ENCODE data around the gene THRSP.
A peak's percentile ranks its signal among the peaks of the same experiment; 100 is the strongest.
"Not testable (repeated sequence)": the region's sequence is repeated elsewhere in the genome, so short reads cannot be mapped to it uniquely, and the experiment has no call there.

The THRSP gene

DNA sequence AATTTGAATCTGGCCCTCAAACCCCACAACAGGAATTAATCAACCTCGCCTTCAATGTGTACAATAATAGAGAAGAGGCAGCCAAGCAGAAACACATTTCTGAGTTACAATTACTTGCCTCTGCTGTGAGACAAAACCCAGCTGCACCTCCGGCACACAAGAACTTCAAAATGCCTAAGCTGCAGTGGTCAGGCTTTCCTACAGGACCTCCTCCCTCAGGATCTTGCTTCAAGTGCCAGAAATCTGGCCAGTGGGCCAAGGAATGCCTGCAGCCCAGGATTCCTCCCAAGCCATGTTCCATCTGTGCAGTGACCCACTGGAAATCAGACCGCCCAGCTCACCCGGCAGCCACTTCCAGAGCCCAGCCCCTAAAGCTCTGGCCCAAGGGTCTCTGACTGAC lies 19.4 kb downstream of the THRSP start:
- DNase-seq = no peak
- intact Hi-C loops (cut with DNase I) = no loop called here

DNA sequence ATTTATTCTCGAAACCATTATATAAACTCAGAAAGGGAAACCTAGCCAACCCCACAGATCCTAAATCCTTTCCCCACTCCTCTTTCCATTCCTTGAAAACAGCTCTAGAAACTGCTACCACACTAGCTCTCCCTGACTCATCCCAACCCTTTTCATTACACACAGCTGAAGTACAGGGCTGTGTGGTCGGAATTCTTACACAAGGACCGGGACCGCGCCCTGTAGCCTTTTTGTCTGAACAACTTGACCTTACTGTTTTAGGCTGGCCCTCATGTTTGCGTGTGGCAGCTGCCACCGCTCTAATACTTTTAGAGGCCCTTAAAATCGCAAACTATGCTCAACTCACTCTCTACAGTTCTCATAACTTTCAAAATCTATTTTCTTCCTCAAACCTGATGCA lies 20.8 kb downstream of the THRSP start:
- intact Hi-C loops (cut with DNase I); DNase-seq: not testable (repeated sequence)

DNA sequence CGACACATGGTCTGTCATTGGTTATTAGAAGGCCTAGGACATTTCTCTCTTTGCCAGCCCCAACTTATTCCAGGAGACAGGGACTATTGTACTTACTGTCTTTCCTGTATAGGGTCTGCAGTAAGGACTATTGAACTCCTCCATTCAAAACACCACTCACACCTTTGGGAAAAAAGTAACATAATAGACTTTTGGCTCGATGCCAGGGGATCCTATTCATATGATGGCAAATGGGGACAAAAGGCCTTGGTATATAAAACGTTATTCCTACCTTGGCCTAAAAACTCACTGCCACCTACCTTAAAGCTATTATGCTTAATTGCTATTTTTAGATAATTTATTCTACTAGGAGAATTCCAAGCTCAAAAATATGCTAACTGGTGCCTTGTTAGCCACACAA lies 22.3 kb downstream of the THRSP start:
- no peak for DNase-seq
- intact Hi-C loops (cut with DNase I) = no loop called here

DNA sequence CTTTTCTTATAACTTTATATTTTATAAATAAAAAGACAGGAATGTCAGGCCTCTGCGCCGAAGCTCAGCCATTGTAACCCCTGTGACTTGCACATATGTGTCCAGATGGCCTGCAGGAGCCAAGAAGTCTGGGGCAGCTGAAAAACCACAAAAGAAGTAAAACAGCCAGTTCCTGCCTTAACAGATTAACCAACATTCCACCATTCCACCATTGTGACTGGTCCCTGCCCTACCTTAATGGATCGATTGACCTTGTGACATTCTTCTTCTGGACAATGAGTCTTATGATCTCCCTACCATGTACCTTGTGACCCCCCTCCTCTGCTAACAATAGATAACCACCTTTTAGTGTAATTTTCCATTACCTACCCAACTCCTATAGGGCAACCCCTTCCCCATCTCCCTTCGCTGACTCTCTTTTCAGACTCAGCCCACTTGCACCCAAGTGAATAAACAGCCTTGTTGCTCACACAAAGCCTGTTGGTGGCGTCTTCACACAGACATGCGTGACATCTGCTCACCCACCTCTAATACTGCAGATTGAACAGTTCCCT lies 22.9 kb downstream of the THRSP start:
- DNase-seq; intact Hi-C loops (cut with DNase I): not testable (repeated sequence)

DNA sequence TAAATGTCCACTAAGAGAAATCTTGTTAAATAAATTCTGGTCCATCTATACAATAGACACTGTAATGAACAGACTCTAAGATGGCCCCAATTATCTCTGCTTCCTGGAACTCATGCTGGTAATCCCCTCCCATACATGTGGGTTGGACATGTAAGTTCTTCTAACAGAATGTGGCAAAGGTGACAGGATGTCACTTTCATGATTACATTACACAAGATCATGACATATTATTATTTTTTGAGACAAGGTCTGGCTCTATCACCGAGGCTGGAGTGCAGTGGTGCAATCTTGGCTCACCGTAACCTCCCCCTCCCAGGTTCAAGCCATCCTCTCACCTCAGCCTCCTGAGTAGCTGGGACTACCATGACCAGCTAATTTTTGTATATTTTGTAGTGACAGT lies 30.6 kb downstream of the THRSP start:
- no peak for DNase-seq
- intact Hi-C loops (cut with DNase I) = no loop called here

DNA sequence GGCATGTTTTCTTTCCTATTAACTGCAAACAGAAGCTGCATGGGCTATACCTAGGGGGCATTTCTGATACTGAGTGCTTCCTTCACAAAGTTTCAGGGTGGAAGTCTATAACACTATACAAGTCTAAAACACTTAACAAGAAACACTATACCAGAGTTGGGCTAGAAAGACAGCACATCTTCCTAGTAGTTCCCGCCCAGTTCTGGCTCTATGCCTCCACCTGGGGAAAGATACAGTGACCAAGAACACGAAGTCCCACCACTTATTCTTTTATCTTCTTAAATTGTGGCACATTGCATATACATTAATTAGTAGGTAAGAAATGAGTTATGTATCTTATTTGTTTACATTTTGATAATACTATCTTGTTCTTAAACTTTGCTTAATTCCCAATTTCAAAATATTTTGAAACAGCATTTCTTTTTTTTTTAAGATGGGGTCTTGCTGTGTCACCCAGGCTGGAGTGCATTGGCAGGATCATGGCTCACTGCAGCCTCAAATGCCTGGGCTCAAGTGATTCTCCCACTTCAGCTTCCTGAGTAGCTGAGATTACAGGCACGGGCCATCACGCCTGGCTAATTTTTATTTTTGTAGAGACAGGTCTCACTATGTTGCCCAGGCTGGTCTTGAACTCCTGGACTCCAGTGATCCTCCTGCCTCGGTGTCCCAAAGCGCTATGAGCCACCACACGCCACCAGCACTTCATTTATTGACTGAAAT lies 34.2 kb downstream of the THRSP start:
- intact Hi-C loops (cut with DNase I) = no loop called here
- DNase-seq = no peak

DNA sequence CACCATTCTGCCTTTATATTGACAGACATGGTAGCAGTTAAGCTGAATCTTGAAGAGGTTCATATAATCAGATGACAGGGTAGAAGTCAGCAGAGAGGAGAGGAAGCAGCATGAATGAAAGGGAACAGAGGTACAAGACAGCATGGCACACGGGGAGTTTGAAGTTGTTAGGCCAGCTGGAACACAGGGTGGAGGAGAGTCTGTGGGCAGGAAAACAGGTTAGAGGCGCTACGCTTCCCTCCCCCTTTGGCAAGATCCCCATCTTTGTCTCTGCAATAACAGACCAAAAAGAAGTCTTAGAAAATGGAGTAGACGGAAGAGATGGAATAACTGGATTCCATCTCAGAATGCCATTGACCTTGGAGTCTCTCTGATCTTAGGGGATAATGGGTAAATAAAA lies 36.0 kb downstream of the THRSP start:
- DNase-seq = no peak
- intact Hi-C loops (cut with DNase I) = no loop called here

DNA sequence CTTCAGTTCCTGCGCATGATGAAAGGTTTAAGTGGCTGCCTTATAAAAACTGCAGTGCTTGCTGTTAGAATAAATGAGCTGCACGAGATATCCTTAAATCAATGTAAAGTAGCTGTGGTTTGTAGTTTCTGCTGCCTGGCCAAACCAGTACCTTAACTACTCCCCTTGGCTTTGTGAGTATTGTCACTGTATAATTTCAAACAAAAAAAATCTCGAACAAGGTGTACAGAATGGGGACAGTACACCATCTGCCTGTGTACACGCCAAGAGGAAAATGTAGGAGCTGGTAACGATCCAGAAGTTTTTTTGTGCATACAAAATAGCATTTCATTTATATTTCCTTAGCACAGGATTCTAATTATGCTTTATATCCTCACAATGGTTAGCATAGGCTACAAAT lies 36.6 kb downstream of the THRSP start:
- intact Hi-C loops (cut with DNase I) = no loop called here
- no peak for DNase-seq

DNA sequence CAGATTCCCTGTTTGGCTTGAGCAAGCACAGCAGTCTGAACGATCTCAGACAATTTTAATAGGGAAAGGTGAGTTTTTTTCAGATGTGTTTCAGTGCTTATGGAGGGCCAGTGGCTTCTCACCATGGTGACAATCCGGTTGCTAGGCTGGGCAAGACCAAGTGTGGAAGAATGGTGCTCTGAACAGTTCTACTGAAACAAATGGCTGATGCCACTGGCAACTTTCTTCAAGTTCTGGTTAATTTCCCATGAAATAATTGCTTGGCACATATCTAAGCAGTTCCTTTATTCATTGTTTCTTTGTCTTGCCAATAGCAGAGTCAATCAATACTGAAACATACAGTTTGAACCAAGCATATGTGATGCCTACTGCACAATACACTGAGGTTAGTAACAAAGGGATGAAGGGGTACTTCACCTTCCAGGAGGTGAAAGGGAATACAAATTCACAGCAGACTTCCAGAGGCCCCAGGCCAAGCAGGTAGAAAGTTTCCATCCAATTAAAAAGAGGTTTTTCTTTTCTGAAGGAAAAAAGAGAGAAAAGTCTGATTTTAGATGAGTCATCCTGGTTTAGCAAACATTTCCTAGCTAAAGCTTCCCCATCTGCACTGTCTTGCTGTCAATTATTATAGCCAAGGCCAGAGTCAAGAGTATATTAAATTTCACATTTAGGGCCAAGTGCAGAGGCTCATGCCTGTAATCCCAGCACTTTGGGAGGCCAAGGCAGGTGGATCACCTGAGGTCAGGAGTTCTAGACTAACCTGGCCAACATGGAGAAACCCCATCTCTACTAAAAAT lies 37.2 kb downstream of the THRSP start:
- intact Hi-C loops (cut with DNase I) = no loop called here
- peak in 5 of 10 donors; percentile 10 to 85 (median 16) for DNase-seq

DNA sequence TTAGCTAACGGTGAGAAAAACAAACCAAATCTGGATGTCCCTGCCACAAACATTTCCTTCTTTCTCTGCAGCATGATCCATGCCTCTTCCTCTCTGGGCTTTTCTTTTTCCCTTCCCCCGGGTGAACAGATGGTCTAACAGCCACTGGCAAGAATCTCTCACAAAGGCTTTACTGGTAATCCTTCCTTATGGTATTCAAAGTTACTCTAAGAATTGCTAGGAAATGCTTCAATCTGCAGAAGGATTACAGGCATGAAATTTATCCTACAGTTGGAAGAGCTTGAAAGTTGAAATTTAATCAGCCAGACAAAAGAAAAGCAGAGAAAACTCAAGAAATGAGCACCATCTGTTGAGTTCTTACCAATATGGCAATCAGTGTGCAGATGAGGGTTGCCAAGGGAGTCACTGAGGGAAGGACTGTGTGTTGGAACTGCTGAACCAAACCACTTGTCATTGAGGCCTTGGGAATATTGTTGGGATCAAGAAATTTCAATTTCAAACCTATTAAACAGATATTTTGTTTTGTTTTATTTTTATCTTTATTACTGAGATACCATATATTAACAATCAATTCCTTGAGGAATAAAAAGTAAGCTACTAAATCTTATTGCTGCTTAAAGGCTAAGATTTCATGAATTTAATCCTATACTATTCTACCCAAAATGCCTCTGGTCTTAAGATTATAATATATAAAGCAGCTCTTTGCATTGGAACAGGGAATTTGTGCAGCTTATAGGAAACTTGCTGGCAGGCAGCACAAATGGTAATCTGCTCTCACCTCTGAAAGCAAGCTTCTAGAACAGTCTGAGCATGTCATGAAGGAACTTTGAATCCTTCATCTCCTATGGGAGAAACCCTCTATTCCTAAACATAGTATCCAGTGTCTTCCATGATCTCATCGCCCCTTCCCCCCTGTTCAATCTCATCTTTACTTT lies 45.7 kb downstream of the THRSP start:
- intact Hi-C loops (cut with DNase I) = no loop called here
- peak in 3 of 10 donors; percentile 13 to 14 (median 13) for DNase-seq

DNA sequence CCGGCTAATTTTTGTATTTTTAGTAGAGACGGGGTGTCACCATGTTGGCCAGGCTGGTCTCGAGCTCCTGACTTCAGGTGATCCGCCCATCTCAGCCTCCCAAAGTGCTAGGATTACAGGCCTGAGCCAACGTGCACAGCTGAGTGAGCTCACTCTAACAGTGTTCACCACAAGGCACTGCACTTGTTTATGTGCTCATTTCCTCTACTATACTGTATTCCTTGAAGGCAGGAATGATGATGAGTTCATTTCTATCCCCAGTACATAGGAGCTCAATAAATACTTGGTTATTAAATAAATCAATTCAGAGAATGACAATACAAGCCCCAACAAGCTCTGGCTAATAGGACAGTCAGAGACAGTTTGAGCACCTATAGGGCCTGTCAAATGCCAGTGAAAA lies 46.7 kb downstream of the THRSP start:
- no peak for DNase-seq
- intact Hi-C loops (cut with DNase I) = no loop called here

DNA sequence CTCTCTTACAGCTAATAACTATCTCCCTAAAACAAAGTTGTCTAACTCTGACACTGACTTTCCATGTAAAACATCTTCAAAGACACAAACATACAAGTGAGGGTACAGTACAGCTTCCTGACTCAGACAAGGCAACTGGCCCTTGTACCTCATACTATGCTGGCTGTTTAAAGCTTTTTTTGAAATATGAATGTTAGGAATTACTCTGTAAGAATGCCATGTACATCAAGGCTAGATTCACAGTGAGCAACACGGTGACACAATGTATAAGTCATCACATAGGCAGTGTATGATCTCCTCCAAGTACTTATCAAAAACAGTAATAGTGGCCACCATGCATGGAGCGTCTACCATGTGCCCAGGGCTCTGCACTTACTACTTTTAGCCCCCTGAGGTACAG lies 47.2 kb downstream of the THRSP start:
- intact Hi-C loops (cut with DNase I) = no loop called here
- no peak for DNase-seq

DNA sequence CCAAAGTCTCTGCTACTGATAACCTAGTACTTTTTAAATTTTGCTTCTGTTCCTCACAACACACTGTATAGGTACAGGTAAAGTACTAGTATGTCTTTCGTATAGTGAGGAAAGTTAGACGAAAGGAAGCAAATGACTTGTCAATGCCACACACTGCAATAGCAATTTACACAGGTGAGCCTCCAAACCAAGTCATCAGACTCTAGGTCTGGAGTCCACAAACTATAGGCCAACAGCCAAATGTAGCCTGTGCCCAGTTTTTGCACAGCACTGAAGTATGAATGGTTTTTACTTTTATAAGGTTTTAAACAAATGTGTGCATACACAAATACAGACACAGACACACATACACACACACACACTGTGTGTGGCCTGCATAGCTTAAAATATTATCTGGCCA lies 47.6 kb downstream of the THRSP start:
- intact Hi-C loops (cut with DNase I) = no loop called here
- DNase-seq = no peak

DNA sequence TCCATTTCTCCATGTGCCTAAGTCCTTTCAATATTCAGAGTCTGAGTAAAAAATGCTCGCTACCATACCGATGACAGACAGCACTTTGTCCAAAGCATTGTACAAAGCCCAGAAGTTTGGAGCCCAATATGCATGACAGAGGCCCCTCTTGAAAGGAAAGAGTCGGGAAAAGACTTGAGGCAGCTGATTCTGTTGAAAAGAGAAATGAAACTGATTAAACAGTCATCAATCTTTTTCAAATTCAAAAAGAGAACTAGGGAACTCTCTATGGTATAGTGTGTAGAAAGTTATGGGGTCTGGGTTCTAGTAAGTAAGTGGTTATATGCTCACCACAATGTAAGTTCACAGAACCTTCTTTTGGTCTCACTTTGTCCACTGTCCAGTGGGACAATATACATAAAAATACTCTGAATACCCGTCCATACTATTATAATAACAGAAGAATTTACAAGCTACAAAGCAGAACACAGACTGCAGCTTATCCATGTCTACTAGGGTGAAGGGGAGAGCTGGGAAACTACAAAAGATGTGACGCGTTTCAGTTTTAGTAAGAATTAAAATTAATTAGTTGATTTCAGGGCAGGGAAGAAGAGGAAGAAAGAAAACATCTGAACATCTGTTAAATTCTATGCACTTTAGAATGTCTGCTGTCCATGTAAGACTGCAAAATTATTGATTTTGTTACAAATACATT lies 49.1 kb downstream of the THRSP start:
- intact Hi-C loops (cut with DNase I) = no loop called here
- no peak for DNase-seq
